H1 (cell line): ENCODE measurements around the gene GGA2. TPM values are rescaled to one million over a fixed set of nuclear protein-coding genes. Genes with fewer than 3 reads are reported as not detected.

ENCODE experiments used
- CTCF ChIA-PET: fragments of 300-600 bp; sonication (Branson Sonifier 250); formaldehyde crosslinking; loops from one replicate; lab custom pipeline; 2021; ENCODE audit not compliant: partially characterized antibody; lab: Charles Lee
- POLR2A ChIA-PET: fragments of 300-600 bp; sonication (Branson Sonifier 250); formaldehyde crosslinking; loops from one replicate; lab custom pipeline; 2021; ENCODE audit warnings: inconsistent platforms; ENCODE audit not compliant: partially characterized antibody; lab: Charles Lee
- DNase-seq, 2 experiments: peaks; one replicate each; pipeline versions ENCODE4 v3.0.0 to v3.0.0-alpha.2; 2010 to 2022; ENCODE audit warnings: low spot score in 2 of 2, low read depth in 1 of 2, mixed read lengths in 1 of 2
- FAIRE-seq: peaks from 2 replicates; lab custom pipeline; 2011; peaks lifted over from hg19 to GRCh38; lab: Jason Lieb, UNC
- H2AFZ ChIP-seq: 2 replicates; pipeline ENCODE4 v1.8.1; 2012; ENCODE audit warnings: low read length, inconsistent platforms
- H2AK5ac ChIP-seq: 2 replicates; pipeline ENCODE4 v1.6.1; 2013; ENCODE audit warnings: low read depth, low read length
- H2BK120ac ChIP-seq: replicated peaks from 2 replicates; pipeline ENCODE3; 2013; ENCODE audit warnings: low read depth, low read length, inconsistent platforms
- H2BK12ac ChIP-seq: 2 replicates; pipeline ENCODE4 v1.6.1; 2013; ENCODE audit warnings: low read depth, low read length
- H2BK15ac ChIP-seq: 2 replicates; pipeline ENCODE4 v1.6.1; 2013; ENCODE audit warnings: low read length
- H2BK20ac ChIP-seq: 2 replicates; pipeline ENCODE4 v1.6.1; 2013; ENCODE audit warnings: low read length
- H2BK5ac ChIP-seq: 2 replicates; pipeline ENCODE4 v1.6.1; 2013; ENCODE audit warnings: low read depth, low read length
- H3K14ac ChIP-seq: 2 replicates; pipeline ENCODE4 v1.6.1; 2013; ENCODE audit warnings: inconsistent platforms; ENCODE audit not compliant: insufficient read length
- H3K18ac ChIP-seq: 2 replicates; pipeline ENCODE4 v1.6.1; 2013; ENCODE audit warnings: low read length; ENCODE audit errors: extremely low read depth
- H3K23ac ChIP-seq: 2 replicates; pipeline ENCODE4 v1.6.1; 2013; ENCODE audit warnings: inconsistent platforms; ENCODE audit not compliant: insufficient read length
- H3K23me2 ChIP-seq: 2 replicates; pipeline ENCODE4 v1.6.1; 2013; ENCODE audit warnings: low read depth, low read length
- H3K27ac ChIP-seq: 2 replicates; pipeline ENCODE4 v1.6.1; 2011; ENCODE audit warnings: low read depth, low read length, inconsistent platforms
- H3K27me3 ChIP-seq, 4 experiments: replicated peaks in 1 of 4; 1 replicate in 1 of 4; 2 replicates in 3 of 4; pipeline versions ENCODE4 v1.6.1 to v1.8.1; 2011 to 2013; ENCODE audit warnings: low read length in 3 of 4, mild to moderate bottlenecking in 3 of 4, inconsistent platforms in 2 of 4, mixed read lengths in 2 of 4, moderate library complexity in 1 of 4; ENCODE audit not compliant: control insufficient read depth in 3 of 4, insufficient read depth in 3 of 4; ENCODE audit errors: extremely low read depth in 1 of 4
- H3K36me3 ChIP-seq, 4 experiments: 2 replicates each; pipeline versions ENCODE4 v1.6.1 to v1.8.1; 2011 to 2013; ENCODE audit warnings: mild to moderate bottlenecking in 4 of 4, low read length in 3 of 4, moderate library complexity in 2 of 4, control low read depth in 1 of 4, inconsistent platforms in 1 of 4; ENCODE audit not compliant: insufficient read depth in 4 of 4, control insufficient read depth in 2 of 4
- H3K4ac ChIP-seq: replicated peaks from 2 replicates; pipeline ENCODE3; 2013; ENCODE audit warnings: low read length, low read depth, mixed read lengths, inconsistent platforms; ENCODE audit not compliant: insufficient read length
- H3K4me1 ChIP-seq, 4 experiments: replicated peaks in 1 of 4; 1 replicate in 1 of 4; 2 replicates in 3 of 4; pipeline versions ENCODE4 v1.6.1 to v1.8.1; 2011 to 2013; ENCODE audit warnings: low read length in 3 of 4, inconsistent platforms in 2 of 4, mixed read lengths in 1 of 4; ENCODE audit not compliant: insufficient read depth in 4 of 4, control insufficient read depth in 3 of 4
- H3K4me2 ChIP-seq, 2 experiments: 2 replicates each; pipeline versions ENCODE4 v1.6.1 to v1.8.1; 2011 to 2013; ENCODE audit warnings: low read depth in 2 of 2, low read length in 2 of 2, control low read depth in 1 of 2, inconsistent platforms in 1 of 2, mild to moderate bottlenecking in 1 of 2; ENCODE audit not compliant: insufficient read depth in 1 of 2
- H3K4me3 ChIP-seq, 4 experiments: fragments of 200-600, 300-600 bp in 1 of 4; sonication (generic), shearing (Covaris generic), sonication (Bioruptor Twin) in 1 of 4; 2 replicates each; pipeline versions ENCODE4 v1.5.1 to v1.8.1; 2011 to 2016; ENCODE audit warnings: low read length in 4 of 4, low read depth in 3 of 4, control low read depth in 2 of 4, inconsistent platforms in 2 of 4, mild to moderate bottlenecking in 2 of 4, mixed read lengths in 1 of 4, moderate library complexity in 1 of 4; ENCODE audit not compliant: insufficient read depth in 2 of 4; ENCODE audit errors: extremely low read depth in 1 of 4
- H3K56ac ChIP-seq: replicated peaks from 2 replicates; pipeline ENCODE3; 2013; ENCODE audit warnings: low read depth, mild to moderate bottlenecking, mixed read lengths, low read length, inconsistent platforms; ENCODE audit not compliant: insufficient read length
- H3K79me1 ChIP-seq: 2 replicates; pipeline ENCODE4 v1.6.1; 2013; ENCODE audit warnings: low read depth, low read length, control low read depth
- H3K79me2 ChIP-seq, 2 experiments: 2 replicates each; pipeline versions ENCODE4 v1.6.1 to v1.8.1; 2012 to 2013; ENCODE audit warnings: low read length in 2 of 2, mild to moderate bottlenecking in 2 of 2, inconsistent platforms in 1 of 2; ENCODE audit not compliant: insufficient read depth in 2 of 2, control insufficient read depth in 1 of 2
- H3K9ac ChIP-seq, 4 experiments: replicated peaks in 1 of 4; 1 replicate in 1 of 4; 2 replicates in 3 of 4; pipeline versions ENCODE4 v1.6.1 to v1.8.1; 2011 to 2013; ENCODE audit warnings: low read depth in 3 of 4, low read length in 3 of 4, control low read depth in 2 of 4, mild to moderate bottlenecking in 2 of 4, moderate library complexity in 2 of 4, inconsistent platforms in 1 of 4; ENCODE audit errors: extremely low read depth in 1 of 4
- H3K9me3 ChIP-seq, 2 experiments: 2 replicates each; pipeline versions ENCODE4 v1.6.1 to v1.8.1; 2012 to 2013; ENCODE audit warnings: mild to moderate bottlenecking in 2 of 2, moderate library complexity in 2 of 2, control low read depth in 1 of 2, inconsistent platforms in 1 of 2, low read depth in 1 of 2, low read length in 1 of 2, mixed read lengths in 1 of 2; ENCODE audit not compliant: insufficient read depth in 2 of 2
- H4K20me1 ChIP-seq, 2 experiments: replicated peaks in 1 of 2; 2 replicates each; pipeline versions ENCODE3 to v1.8.1; 2011 to 2013; ENCODE audit warnings: inconsistent platforms in 2 of 2, low read length in 2 of 2, mild to moderate bottlenecking in 1 of 2; ENCODE audit not compliant: insufficient read depth in 2 of 2, control insufficient read depth in 1 of 2
- H4K5ac ChIP-seq: 2 replicates; pipeline ENCODE4 v1.6.1; 2013; ENCODE audit warnings: low read length, low read depth, mixed read lengths, inconsistent platforms; ENCODE audit not compliant: insufficient read length
- H4K8ac ChIP-seq: 2 replicates; pipeline ENCODE4 v1.8.0; 2013; ENCODE audit warnings: mild to moderate bottlenecking, moderate library complexity, low read length, inconsistent platforms; ENCODE audit not compliant: insufficient read depth; ENCODE audit errors: extremely low read depth
- H4K91ac ChIP-seq: replicated peaks from 2 replicates; pipeline ENCODE3; 2013; ENCODE audit warnings: low read length, mixed read lengths, inconsistent platforms; ENCODE audit not compliant: insufficient read length
- BRCA1 ChIP-seq: IDR thresholded peaks from 2 replicates; pipeline ENCODE4 v1.6.1; 2012; ENCODE audit warnings: low read depth, low read length, improper control_type of control experiment
- CEBPB ChIP-seq: IDR thresholded peaks from 2 replicates; pipeline ENCODE4 v1.6.1; 2012; ENCODE audit warnings: low read depth, low read length
- CHD2 ChIP-seq: IDR thresholded peaks from 2 replicates; pipeline ENCODE4 v1.6.1; 2012; ENCODE audit warnings: low read length, improper control_type of control experiment
- CREB1 ChIP-seq: IDR thresholded peaks from 2 replicates; pipeline ENCODE4 v1.6.1; 2012; ENCODE audit warnings: inconsistent platforms
- NANOG ChIP-seq: IDR thresholded peaks from 2 replicates; pipeline ENCODE4 v1.6.1; 2011; ENCODE audit warnings: low read length, low read depth, mild to moderate bottlenecking, inconsistent platforms; ENCODE audit not compliant: insufficient read depth, poor library complexity, severe bottlenecking
- NRF1 ChIP-seq: IDR thresholded peaks from 2 replicates; pipeline ENCODE4 v1.6.1; 2011; ENCODE audit warnings: mild to moderate bottlenecking, low read depth, low read length, improper control_type of control experiment
- RNF2 ChIP-seq: fragments of 200-900, 300-1000 bp; sonication (generic); IDR thresholded peaks from 2 replicates; pipeline ENCODE4 v1.7.1; 2016; ENCODE audit warnings: borderline replicate concordance, low read depth, mild to moderate bottlenecking, antibody characterized with exemption, low read length; ENCODE audit not compliant: poor library complexity, severe bottlenecking; ENCODE audit errors: missing control alignments
- SP1 ChIP-seq: IDR thresholded peaks from 2 replicates; pipeline ENCODE4 v1.6.1; 2011; ENCODE audit warnings: low read depth, low read length
- TAF1 ChIP-seq: IDR thresholded peaks from 2 replicates; pipeline ENCODE4 v1.6.1; 2011; ENCODE audit warnings: mild to moderate bottlenecking, low read depth, low read length
- TEAD4 ChIP-seq: IDR thresholded peaks from 2 replicates; pipeline ENCODE4 v1.6.1; 2012; ENCODE audit warnings: low read depth, low read length, inconsistent platforms, mixed read lengths
- YY1 ChIP-seq: IDR thresholded peaks from 2 replicates; pipeline ENCODE4 v1.6.1; 2011; ENCODE audit warnings: low read depth, mild to moderate bottlenecking, low read length
- WGBS, 2 experiments: shearing (Covaris generic) in 1 of 2; methylation state at CpG; one replicate each; pipeline versions ENCODE4 v1.1.6 to v1.1.7; 2013 to 2015; ENCODE audit warnings: low lambda C conversion rate in 2 of 2, mixed read lengths in 2 of 2, inconsistent platforms in 1 of 2, low coverage in 1 of 2, missing lambda C conversion rate in 1 of 2; ENCODE audit not compliant: insufficient replicate concordance in 2 of 2, insufficient coverage in 1 of 2, insufficient read length in 1 of 2; ENCODE audit errors: extremely low coverage in 1 of 2, missing lambda C conversion rate in 1 of 2; 5-methylcytosine and 5-hydroxymethylcytosine counted together
- polyA plus RNA-seq, 7 experiments: library from polyadenylated mRNA; depleted of rRNA in 3 of 7; stranded (reverse) in 5 of 7; unstranded in 2 of 7; fragments of >200 nt in 5 of 7; fragments of 200-250 nt in 2 of 7; gene quantifications; 1 replicate in 5 of 7; 2 replicates in 1 of 7; 4 replicates in 1 of 7; pipeline versions ENCODE4 v1.2.1 to v1.2.3, GENCODE V29; 2011 to 2013; ENCODE audit warnings: missing spikeins in 2 of 7, mixed read lengths in 2 of 7
- total RNA-seq: library from RNA; stranded (reverse); fragmentation: NEBNext Ultra II Directional; extraction: Animal tissue kit (Norgen Biotek cat#: 25700); gene quantifications from 2 replicates; pipeline ENCODE4 v1.2.1, GENCODE V29; 2021
- TF ChIP-seq, protein P1 (sequence below): IDR thresholded peaks from 2 replicates; pipeline ENCODE4 v1.6.1; 2012; ENCODE audit warnings: low read length, inconsistent platforms

The GGA2 gene
- total and polyA plus RNA-seq, 2 of the 8 experiments (the other 6 are each of a cell fraction or from before 2014, with no cell fraction given), result 65.8 to 114 TPM

DNA sequence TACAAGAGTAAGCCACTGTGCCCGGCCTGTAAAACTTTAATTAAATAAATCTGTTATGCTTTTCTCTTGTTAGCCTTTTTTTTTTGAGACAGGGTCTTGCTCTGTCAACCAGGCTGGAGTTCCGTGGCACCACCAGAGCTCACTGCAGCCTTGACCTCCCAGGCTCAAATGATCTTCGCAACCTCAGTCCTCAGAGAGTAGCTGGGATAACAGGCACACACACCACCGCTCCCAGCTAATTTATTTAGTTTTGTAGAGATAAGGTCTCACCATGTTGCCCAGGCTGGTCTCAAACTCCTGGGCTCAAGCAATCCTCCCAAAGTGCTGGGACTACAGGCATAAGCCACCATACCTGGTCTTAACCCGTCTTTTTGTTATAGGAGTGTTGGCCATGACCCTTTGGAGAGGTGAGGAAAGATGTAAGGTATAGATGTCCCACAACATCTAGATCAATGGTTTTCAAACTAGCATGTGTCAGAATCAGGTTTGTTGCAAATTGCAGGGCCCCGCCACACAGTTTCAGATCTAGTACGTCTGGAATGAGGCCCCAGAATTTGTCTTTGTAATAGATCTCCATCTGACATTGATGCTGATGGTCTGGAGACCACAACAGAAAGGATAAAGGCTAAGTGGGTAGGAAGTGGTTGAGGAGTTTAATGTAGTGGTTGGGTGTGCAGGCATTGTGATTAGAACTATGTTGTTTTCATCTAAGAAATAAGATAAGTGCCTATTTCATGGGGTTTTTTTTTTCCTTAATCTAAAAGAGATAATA lies 4.3 kb upstream of the GGA2 start:
- H3K27ac ChIP-seq, result no peak overlapping the region
- WGBS, 2 experiments, result 90% methylated on average over 7 of the region's 7 CpGs; no CpG with 5 or more reads in 1 of the 2 experiments
- FAIRE-seq, result no peak
- no peak overlapping the region for H3K18ac ChIP-seq
- no peak overlapping the region for H2BK20ac ChIP-seq
- no peaks in the 10 kb centered on the region for H3K9me3 ChIP-seq
- DNase-seq, result no peak
- H3K36me3 ChIP-seq, result peaks cover 2 to 12% (median 6%) of the 10 kb centered on the region in 4 experiments; a peak in 4 of 8 replicates
- no peaks in the 10 kb centered on the region for H3K79me1 ChIP-seq
- ChIA-PET POLR2A (no interaction called here), CTCF (interaction anchor here (1.5 to 1.6 kb wide), 2 partner anchors 10 to 79 kb away, joined by 3 to 5 read pairs; no protein-coding TSS in a partner anchor)
- no peaks in the 10 kb centered on the region; a peak in 1 of 7 replicates for H3K4me1 ChIP-seq
- H3K79me2 ChIP-seq, result peaks cover 0 to 3% of the 10 kb centered on the region in 2 experiments; a peak in 3 of 4 replicates
- H3K56ac ChIP-seq, result no peak overlapping the region
- H3K27me3 ChIP-seq, result no peaks in the 10 kb centered on the region; a peak in 1 of 7 replicates
- H2BK12ac ChIP-seq, result no peak overlapping the region
- no peak overlapping the region for H3K4ac ChIP-seq
- no peak overlapping the region for H2BK15ac ChIP-seq
- no peak overlapping the region for H3K14ac ChIP-seq
- H4K20me1 ChIP-seq, result no peaks in the 10 kb centered on the region
- no peak overlapping the region for H2AFZ ChIP-seq
- H4K8ac ChIP-seq, result no peak overlapping the region
- no peak overlapping the region for H4K5ac ChIP-seq
- no peak overlapping the region for H3K23ac ChIP-seq
- no peak overlapping the region for H3K9ac ChIP-seq
- H3K4me3 ChIP-seq, result no peak overlapping the region
- H4K91ac ChIP-seq, result no peak overlapping the region
- H3K4me2 ChIP-seq, result no peak overlapping the region
- no peak overlapping the region for H2BK5ac ChIP-seq
- no peak overlapping the region for H2BK120ac ChIP-seq
- no peak overlapping the region for H2AK5ac ChIP-seq
- peaks cover under 1% of the 10 kb centered on the region; the same call in 1 of the 2 replicates for H3K23me2 ChIP-seq
- TF ChIP-seq CREB1, result no peak
- TF ChIP-seq TEAD4, result no peak
- no peak for TF ChIP-seq CEBPB
- TF ChIP-seq NANOG, result no peak
- no peak for TF ChIP-seq TAF1
- no peak for TF ChIP-seq SP1
- TF ChIP-seq, protein P1, sequence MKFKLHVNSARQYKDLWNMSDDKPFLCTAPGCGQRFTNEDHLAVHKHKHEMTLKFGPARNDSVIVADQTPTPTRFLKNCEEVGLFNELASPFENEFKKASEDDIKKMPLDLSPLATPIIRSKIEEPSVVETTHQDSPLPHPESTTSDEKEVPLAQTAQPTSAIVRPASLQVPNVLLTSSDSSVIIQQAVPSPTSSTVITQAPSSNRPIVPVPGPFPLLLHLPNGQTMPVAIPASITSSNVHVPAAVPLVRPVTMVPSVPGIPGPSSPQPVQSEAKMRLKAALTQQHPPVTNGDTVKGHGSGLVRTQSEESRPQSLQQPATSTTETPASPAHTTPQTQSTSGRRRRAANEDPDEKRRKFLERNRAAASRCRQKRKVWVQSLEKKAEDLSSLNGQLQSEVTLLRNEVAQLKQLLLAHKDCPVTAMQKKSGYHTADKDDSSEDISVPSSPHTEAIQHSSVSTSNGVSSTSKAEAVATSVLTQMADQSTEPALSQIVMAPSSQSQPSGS, result no peak
- TF ChIP-seq NRF1, result no peak
- no peak for TF ChIP-seq CHD2
- no peak for TF ChIP-seq YY1
- TF ChIP-seq RNF2, result no peak
- no peak for TF ChIP-seq BRCA1
